ENCODE data around the gene CACNB2.

DNA sequence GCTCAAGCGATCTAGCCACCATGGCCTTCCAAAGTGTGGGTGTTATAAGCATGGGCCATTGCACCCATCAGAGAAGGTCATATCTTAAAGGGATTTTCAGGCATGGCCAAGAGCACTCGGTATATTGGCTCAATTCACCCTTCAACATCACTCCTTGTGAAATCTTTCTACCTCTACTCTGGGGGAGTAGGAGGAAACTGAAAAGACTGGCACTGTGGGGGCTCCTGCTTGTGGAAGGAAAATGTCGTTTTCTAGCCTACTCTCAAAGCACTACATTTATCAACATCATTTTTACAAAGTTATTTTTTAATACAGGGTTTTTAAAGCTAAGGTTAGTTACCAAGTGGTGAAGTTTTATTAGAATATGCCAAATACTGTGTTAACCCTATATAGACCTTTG lies 42.0 kb upstream of the CACNB2 start:
- TF ChIP-seq, protein P1, sequence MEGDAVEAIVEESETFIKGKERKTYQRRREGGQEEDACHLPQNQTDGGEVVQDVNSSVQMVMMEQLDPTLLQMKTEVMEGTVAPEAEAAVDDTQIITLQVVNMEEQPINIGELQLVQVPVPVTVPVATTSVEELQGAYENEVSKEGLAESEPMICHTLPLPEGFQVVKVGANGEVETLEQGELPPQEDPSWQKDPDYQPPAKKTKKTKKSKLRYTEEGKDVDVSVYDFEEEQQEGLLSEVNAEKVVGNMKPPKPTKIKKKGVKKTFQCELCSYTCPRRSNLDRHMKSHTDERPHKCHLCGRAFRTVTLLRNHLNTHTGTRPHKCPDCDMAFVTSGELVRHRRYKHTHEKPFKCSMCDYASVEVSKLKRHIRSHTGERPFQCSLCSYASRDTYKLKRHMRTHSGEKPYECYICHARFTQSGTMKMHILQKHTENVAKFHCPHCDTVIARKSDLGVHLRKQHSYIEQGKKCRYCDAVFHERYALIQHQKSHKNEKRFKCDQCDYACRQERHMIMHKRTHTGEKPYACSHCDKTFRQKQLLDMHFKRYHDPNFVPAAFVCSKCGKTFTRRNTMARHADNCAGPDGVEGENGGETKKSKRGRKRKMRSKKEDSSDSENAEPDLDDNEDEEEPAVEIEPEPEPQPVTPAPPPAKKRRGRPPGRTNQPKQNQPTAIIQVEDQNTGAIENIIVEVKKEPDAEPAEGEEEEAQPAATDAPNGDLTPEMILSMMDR (IDR thresholded peaks at IDR 0.05): no peak
- no peak for TF ChIP-seq POLR2AphosphoS5 (IDR thresholded peaks at IDR 0.05; ENCODE audit: low read depth, low read length)
- TF ChIP-seq, protein P2, sequence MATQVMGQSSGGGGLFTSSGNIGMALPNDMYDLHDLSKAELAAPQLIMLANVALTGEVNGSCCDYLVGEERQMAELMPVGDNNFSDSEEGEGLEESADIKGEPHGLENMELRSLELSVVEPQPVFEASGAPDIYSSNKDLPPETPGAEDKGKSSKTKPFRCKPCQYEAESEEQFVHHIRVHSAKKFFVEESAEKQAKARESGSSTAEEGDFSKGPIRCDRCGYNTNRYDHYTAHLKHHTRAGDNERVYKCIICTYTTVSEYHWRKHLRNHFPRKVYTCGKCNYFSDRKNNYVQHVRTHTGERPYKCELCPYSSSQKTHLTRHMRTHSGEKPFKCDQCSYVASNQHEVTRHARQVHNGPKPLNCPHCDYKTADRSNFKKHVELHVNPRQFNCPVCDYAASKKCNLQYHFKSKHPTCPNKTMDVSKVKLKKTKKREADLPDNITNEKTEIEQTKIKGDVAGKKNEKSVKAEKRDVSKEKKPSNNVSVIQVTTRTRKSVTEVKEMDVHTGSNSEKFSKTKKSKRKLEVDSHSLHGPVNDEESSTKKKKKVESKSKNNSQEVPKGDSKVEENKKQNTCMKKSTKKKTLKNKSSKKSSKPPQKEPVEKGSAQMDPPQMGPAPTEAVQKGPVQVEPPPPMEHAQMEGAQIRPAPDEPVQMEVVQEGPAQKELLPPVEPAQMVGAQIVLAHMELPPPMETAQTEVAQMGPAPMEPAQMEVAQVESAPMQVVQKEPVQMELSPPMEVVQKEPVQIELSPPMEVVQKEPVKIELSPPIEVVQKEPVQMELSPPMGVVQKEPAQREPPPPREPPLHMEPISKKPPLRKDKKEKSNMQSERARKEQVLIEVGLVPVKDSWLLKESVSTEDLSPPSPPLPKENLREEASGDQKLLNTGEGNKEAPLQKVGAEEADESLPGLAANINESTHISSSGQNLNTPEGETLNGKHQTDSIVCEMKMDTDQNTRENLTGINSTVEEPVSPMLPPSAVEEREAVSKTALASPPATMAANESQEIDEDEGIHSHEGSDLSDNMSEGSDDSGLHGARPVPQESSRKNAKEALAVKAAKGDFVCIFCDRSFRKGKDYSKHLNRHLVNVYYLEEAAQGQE (IDR thresholded peaks at IDR 0.05; ENCODE audit: insufficient read depth in 1 of 2, low read depth in 2 of 2, low read length in 1 of 2): no peak
- no peak for TF ChIP-seq TCF7L2 (IDR thresholded peaks at IDR 0.05; ENCODE audit: low read depth, low read length)

Data from Panc1 (cell line).